Measurements from ENCODE around the gene TMEM63B. TPM values are rescaled to one million over a fixed set of nuclear protein-coding genes. Genes with fewer than 3 reads are reported as not detected.
A peak's percentile ranks its signal among the peaks of the same experiment; 100 is the strongest.

The TMEM63B gene
- total RNA-seq, 2 donors from 2014 or later: 64.6 to 65.2 TPM

DNA sequence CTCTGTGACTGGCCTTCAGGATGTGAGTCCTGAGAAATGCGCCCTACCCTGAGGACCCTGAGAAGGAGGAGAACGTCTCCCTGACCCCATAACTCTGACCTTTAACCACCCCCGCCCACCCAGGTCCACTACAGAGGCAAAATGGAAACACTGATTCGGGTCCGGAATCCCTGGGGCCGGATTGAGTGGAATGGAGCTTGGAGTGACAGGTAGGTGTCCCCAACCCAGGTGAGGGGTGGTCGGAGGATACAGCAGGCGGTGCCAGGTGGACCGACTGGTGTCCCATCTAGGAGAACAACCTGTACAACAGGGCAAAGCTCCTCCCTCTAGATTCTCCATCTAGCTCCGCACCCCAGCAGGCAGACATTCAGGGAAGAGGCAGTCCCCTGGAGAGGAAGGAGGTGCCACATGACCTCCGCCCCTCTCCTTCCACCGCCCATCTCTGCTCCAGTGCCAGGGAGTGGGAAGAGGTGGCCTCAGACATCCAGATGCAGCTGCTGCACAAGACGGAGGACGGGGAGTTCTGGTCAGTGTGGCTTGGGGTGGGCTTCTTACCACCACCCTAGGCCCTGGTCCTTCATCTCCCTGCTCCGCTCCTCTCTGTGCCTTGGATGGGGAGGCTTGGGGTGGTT, 48.9 kb downstream of the TMEM63B start:
- no peaks in the 10 kb centered on the region for H3K27me3 ChIP-seq (ENCODE audit: control insufficient read depth, insufficient read depth, low read length, poor library complexity, severe bottlenecking)
- 91 to 100% methylated on average over 1 to 14 of the region's 15 CpGs for WGBS, 2 experiments (ENCODE audit: insufficient coverage in 1 of 2, insufficient read length in 1 of 2)
- no peak for DNase-seq
- TF ChIP-seq, protein P1, sequence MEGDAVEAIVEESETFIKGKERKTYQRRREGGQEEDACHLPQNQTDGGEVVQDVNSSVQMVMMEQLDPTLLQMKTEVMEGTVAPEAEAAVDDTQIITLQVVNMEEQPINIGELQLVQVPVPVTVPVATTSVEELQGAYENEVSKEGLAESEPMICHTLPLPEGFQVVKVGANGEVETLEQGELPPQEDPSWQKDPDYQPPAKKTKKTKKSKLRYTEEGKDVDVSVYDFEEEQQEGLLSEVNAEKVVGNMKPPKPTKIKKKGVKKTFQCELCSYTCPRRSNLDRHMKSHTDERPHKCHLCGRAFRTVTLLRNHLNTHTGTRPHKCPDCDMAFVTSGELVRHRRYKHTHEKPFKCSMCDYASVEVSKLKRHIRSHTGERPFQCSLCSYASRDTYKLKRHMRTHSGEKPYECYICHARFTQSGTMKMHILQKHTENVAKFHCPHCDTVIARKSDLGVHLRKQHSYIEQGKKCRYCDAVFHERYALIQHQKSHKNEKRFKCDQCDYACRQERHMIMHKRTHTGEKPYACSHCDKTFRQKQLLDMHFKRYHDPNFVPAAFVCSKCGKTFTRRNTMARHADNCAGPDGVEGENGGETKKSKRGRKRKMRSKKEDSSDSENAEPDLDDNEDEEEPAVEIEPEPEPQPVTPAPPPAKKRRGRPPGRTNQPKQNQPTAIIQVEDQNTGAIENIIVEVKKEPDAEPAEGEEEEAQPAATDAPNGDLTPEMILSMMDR (conservative IDR thresholded peaks at IDR 0.05): no peak
- no peaks in the 10 kb centered on the region for H3K9me3 ChIP-seq (ENCODE audit: control insufficient read depth, low read length)
- no peak overlapping the region for H3K4me3 ChIP-seq (ENCODE audit: low read length)
- no peaks in the 10 kb centered on the region for H3K27me3 Mint-ChIP-seq (ENCODE audit: insufficient read depth)
- H3K36me3 ChIP-seq (ENCODE audit: control insufficient read depth, insufficient read depth, low read length): no peaks in the 10 kb centered on the region
- H3K4me1 Mint-ChIP-seq: peaks cover 11% of the 10 kb centered on the region
- H3K27ac ChIP-seq (ENCODE audit: low read depth, low read length): no peak overlapping the region
- no peak overlapping the region for H3K27ac Mint-ChIP-seq
- H3K4me3 Mint-ChIP-seq: no peak overlapping the region
- H3K9ac ChIP-seq (ENCODE audit: extremely low read depth, low read length, poor library complexity, severe bottlenecking): no peak overlapping the region
- no peaks in the 10 kb centered on the region for H3K9me3 Mint-ChIP-seq
- H3K4me1 ChIP-seq (ENCODE audit: control insufficient read depth, insufficient read depth, low read length): peaks cover 2% of the 10 kb centered on the region
- H3K36me3 Mint-ChIP-seq (ENCODE audit: low read depth): no peaks in the 10 kb centered on the region

DNA sequence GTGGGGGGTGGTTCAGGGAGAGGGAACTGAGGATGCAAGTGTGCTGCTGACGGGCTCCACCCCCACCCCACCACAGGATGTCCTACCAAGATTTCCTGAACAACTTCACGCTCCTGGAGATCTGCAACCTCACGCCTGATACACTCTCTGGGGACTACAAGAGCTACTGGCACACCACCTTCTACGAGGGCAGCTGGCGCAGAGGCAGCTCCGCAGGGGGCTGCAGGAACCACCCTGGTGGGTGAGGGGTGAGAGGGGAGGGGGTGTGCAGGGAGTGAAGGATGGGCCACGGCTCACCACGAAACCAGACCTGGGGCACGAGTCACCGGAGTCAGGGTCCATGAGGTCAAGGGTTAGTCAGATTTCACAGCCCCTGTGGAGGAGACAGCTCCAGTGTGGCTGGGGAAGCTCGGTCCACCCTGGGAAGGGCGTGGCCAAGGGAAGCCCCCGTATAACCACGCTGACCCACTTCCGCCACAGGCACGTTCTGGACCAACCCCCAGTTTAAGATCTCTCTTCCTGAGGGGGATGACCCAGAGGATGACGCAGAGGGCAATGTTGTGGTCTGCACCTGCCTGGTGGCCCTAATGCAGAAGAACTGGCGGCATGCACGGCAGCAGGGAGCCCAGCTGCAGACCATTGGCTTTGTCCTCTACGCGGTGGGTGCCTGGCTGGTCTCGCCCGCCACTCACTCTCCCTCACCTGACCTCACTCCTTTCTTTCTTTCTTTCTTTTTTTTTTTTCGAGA, 49.6 kb downstream of the TMEM63B start:
- no peak overlapping the region for H3K4me3 ChIP-seq (ENCODE audit: low read length)
- no peak overlapping the region for H3K27ac ChIP-seq (ENCODE audit: low read depth, low read length)
- H3K9me3 ChIP-seq (ENCODE audit: control insufficient read depth, low read length): no peaks in the 10 kb centered on the region
- H3K27me3 ChIP-seq (ENCODE audit: control insufficient read depth, insufficient read depth, low read length, poor library complexity, severe bottlenecking): no peaks in the 10 kb centered on the region
- H3K27me3 Mint-ChIP-seq (ENCODE audit: insufficient read depth): no peaks in the 10 kb centered on the region
- 89 to 90% methylated on average over 10 to 24 of the region's 24 CpGs for WGBS, 2 experiments (ENCODE audit: insufficient coverage in 1 of 2, insufficient read length in 1 of 2)
- H3K4me3 Mint-ChIP-seq: no peak overlapping the region
- no peaks in the 10 kb centered on the region for H3K36me3 ChIP-seq (ENCODE audit: control insufficient read depth, insufficient read depth, low read length)
- no peak overlapping the region for H3K9ac ChIP-seq (ENCODE audit: extremely low read depth, low read length, poor library complexity, severe bottlenecking)
- no peaks in the 10 kb centered on the region for H3K9me3 Mint-ChIP-seq
- H3K36me3 Mint-ChIP-seq (ENCODE audit: low read depth): no peaks in the 10 kb centered on the region
- H3K4me1 ChIP-seq (ENCODE audit: control insufficient read depth, insufficient read depth, low read length): peaks cover 2% of the 10 kb centered on the region
- no peak overlapping the region for H3K27ac Mint-ChIP-seq
- TF ChIP-seq, protein P1 (conservative IDR thresholded peaks at IDR 0.05): no peak
- DNase-seq: no peak
- peaks cover 11% of the 10 kb centered on the region for H3K4me1 Mint-ChIP-seq

DNA sequence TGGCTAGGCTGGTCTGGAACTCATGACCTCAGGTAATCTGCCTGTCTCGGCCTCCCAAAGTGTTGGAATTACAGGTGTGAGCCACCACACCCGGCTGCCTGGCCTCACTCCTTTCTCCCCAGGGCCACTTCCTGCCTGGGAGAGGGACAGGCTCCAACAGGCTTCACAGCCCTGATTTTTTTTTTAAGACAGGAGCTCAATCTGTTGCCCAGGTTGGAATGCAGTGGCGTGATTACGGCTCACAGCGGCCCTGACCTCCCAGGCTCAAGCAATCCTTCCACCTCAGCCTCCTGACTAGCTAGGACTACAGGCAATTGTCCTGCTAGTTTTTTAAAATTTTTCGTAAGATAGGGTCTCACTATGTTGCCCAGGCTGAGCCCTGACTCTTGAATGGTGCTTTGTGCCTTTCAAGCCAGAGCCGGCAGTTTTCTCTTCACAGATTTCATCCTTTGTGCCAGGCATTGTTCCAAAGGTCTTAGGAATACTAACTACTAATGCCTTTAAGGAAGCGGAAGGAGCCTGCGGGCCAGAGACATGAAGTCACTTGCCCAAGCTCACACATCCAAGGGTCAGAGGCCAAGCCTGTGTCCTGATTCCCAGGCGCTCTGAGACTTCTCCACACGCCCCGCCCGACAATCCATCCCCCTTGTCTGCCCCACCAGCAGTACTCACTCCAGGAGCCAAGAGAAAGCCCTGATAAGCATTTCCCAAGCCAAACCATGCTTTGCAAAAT, 50.5 kb downstream of the TMEM63B start:
- H3K4me3 ChIP-seq (ENCODE audit: low read length): no peak overlapping the region
- no peak overlapping the region for H3K27ac ChIP-seq (ENCODE audit: low read depth, low read length)
- Mint-ChIP-seq H3K36me3 (ENCODE audit: low read depth) (no peaks in the 10 kb centered on the region), H3K4me1 (peaks cover 11% of the 10 kb centered on the region), H3K27ac (peak overlapping the region; percentile 64), H3K9me3 (no peaks in the 10 kb centered on the region), H3K4me3 (no peak overlapping the region), H3K27me3 (ENCODE audit: insufficient read depth) (no peaks in the 10 kb centered on the region)
- TF ChIP-seq, protein P1 (conservative IDR thresholded peaks at IDR 0.05): no peak
- DNase-seq: no peak
- 85 to 91% methylated on average over 9 to 13 of the region's 13 CpGs for WGBS, 2 experiments (ENCODE audit: insufficient coverage in 1 of 2, insufficient read length in 1 of 2)
- peaks cover 2% of the 10 kb centered on the region for H3K4me1 ChIP-seq (ENCODE audit: control insufficient read depth, insufficient read depth, low read length)
- no peaks in the 10 kb centered on the region for H3K9me3 ChIP-seq (ENCODE audit: control insufficient read depth, low read length)
- H3K36me3 ChIP-seq (ENCODE audit: control insufficient read depth, insufficient read depth, low read length): no peaks in the 10 kb centered on the region
- H3K9ac ChIP-seq (ENCODE audit: extremely low read depth, low read length, poor library complexity, severe bottlenecking): no peak overlapping the region
- no peaks in the 10 kb centered on the region for H3K27me3 ChIP-seq (ENCODE audit: control insufficient read depth, insufficient read depth, low read length, poor library complexity, severe bottlenecking)

All from endodermal cell (in vitro differentiated cells).